Mucosa of descending colon (tissue), 3 donors: ENCODE measurements around the gene CDKN2B. TPM values are rescaled to one million over a fixed set of nuclear protein-coding genes. Genes with fewer than 3 reads are reported as not detected.

Source experiments
- ATAC-seq: fragments of 200-7000 bp; cut with Tn5 transposase; one replicate; pipeline ENCODE4 v1.9.1; 2020; ENCODE audit warnings: mild to moderate bottlenecking, moderate library complexity
- DNase-seq, 3 donors: peaks; one replicate each; pipeline ENCODE4 v3.0.0-alpha.2; 2020
- H3K36me3 ChIP-seq: fragments of 200-600 bp; one replicate; pipeline ENCODE4 v1.8.0; 2021; ENCODE audit warnings: low read depth, mild to moderate bottlenecking
- H3K4me1 ChIP-seq: fragments of 200-600 bp; one replicate; pipeline ENCODE4 v1.8.0; 2021; ENCODE audit warnings: low read depth, mild to moderate bottlenecking
- H3K4me3 ChIP-seq: fragments of 200-600 bp; one replicate; pipeline ENCODE4 v1.8.0; 2021; ENCODE audit warnings: mild to moderate bottlenecking
- H3K9me3 ChIP-seq: fragments of 200-600 bp; one replicate; pipeline ENCODE4 v1.8.0; 2021; ENCODE audit warnings: mild to moderate bottlenecking
- CTCF ChIP-seq: fragments of 200-600 bp; IDR thresholded peaks from one replicate; pipeline ENCODE4 v1.8.0; 2022; ENCODE audit warnings: antibody characterized with exemption, mild to moderate bottlenecking
- intact Hi-C, 2 donors: fragments of 100-400 bp; cut with DNase I in 1 of 2; cut with micrococcal nuclease in 1 of 2; formaldehyde crosslinking; loops; one replicate each; pipeline versions ENCODE4 v1.11.0 to v1.11.1; 2022; cut with DNase I, micrococcal nuclease
- total RNA-seq, 3 donors: library from RNA; stranded (reverse); fragmentation: NEBNext Ultra II Directional in 2 of 3; extraction: Animal tissue kit (Norgen Biotek cat#: 25700) in 2 of 3; gene quantifications; one replicate each; pipeline versions ENCODE4 v1.2.1 to v1.2.4, GENCODE V29; 2021 to 2023
- donor health status: DM: no; HTN: no; CAD: no; lungs with moderate emphysema.
- donor health status: DM: no; HTN: no; CAD: no.
- donor health status: DM: no; HTN: yes; CAD: no.

The CDKN2B gene
- total RNA-seq, 3 donors from 2014 or later, result 64.8 to 192 (median 119) TPM

DNA sequence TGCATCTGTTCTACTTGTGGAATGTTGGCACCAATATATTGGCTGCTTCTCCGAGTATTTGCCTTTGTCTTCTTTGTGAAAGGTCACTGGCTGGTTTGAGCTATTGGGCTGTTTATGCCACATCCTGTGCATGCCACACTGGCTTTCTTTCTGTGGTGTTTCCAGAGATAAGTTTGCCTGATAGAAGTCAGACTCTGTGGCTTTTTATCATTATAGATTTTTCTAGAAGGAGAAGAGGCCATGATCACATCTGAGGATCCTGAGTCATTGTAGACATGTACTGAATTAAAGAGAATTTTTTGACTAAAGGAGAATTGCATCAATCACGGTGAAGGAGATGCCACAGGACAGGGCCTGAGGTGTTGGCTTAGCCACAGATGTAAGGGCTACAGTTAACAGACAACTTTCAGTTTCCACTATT lies 26.5 kb upstream of the CDKN2B start:
- intact Hi-C loops, result no loop called here
- H3K4me3 ChIP-seq, result no peak overlapping the region
- ATAC-seq (no peak), DNase-seq (no peak)
- H3K36me3 ChIP-seq, result no peaks in the 10 kb centered on the region
- H3K4me1 ChIP-seq, result peaks cover 16% of the 10 kb centered on the region
- H3K9me3 ChIP-seq, result no peaks in the 10 kb centered on the region
- TF ChIP-seq CTCF, result no peak

DNA sequence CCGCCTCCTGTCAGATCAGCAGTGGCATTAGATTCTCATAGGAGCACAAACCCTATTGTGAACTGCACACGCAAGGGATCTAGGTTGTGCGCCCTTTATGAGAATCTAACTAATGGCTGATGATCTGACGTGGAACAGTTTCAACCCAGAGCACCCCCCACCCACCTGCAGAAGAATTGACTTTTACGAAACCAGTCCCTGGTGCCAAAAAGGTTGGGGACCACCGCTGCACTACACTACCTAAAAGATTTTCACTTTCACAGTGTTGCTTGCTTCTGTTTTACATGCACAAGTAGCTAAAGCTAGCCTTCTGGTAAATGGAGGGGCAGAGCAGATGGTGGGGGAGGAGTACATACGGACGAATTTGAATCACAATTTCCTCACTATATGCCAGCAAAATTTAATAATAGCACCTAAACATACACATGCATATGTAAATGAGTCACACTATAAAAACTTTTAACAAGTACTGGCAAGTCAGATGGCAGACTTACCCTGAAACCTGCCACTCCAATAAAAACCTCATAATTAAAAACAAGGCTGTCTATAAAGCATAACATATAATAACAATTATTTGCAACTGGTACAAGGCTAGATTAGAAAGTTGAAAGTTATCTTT lies 24.0 kb upstream of the CDKN2B start:
- no peaks in the 10 kb centered on the region for H3K9me3 ChIP-seq
- no peak overlapping the region for H3K4me3 ChIP-seq
- TF ChIP-seq CTCF, result no peak
- H3K4me1 ChIP-seq, result peaks cover 4% of the 10 kb centered on the region
- ATAC-seq, result no peak
- no peak for DNase-seq
- intact Hi-C loops, result no loop called here
- no peaks in the 10 kb centered on the region for H3K36me3 ChIP-seq

DNA sequence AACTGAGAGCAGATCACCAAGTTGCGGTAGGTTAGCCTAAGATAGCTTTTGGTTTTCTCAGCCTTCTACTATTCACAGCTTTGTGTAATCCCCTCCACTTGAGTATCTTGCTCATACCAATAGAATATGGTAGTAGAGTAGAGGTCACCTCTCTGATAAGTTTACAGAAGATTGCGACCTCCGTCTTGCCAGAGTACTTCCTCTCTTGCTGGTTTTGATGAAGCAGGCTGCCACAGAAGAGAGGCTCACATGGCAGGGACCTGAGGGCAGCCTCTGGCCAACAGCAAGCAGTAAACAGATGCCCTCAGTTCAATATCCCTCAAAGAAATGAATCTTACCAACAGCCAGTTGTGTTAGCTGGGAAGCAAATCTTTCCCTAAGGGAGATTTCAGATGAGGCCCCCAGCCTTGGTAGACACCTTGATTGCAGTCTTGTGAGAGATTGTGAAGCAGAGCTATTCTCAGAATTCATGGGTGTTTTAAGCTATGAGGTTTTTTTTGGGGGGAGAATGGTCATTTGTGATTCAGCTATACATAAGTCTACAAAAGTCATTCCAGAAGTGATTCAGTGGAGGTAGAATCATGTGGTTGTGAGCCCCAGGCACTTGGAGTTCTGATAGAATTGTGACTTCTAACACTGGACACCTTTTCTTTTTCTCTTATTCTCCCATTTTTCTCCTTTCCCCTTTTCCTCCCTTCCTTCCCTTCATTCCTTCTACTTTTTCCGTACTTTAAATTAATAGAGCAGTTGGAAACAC lies 22.7 kb upstream of the CDKN2B start:
- DNase-seq, result no peak
- intact Hi-C loops, result no loop called here
- Histone ChIP-seq H3K4me1 (no peaks in the 10 kb centered on the region), H3K9me3 (no peaks in the 10 kb centered on the region), H3K36me3 (no peaks in the 10 kb centered on the region), H3K4me3 (no peak overlapping the region)
- no peak for TF ChIP-seq CTCF
- ATAC-seq, result no peak

DNA sequence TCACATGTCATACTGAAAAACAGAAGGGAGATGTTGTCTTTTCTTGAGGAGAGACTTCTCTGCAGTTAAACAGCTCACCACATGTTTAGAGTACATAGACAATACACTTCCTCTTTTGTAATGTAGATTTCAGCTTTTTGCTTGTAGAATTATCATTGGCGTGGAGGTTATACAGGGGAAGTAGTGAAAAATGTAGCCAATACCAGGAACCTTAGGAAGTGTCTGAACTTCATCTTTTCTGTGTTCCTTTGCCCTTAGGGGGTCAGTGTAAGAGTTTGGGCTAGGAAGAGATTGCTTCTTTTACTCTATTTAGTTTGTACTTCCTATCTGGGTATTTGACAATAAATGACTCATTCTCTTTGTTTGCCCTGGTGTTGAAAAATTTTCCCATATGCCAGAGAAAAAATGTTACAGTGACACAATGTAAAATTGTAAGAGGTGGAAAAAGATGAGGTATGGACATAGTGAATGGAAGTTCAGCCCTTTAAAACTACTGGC lies 21.0 kb upstream of the CDKN2B start:
- intact Hi-C loops, result no loop called here
- peak; percentile 78 for ATAC-seq
- Histone ChIP-seq H3K9me3 (no peaks in the 10 kb centered on the region), H3K36me3 (no peaks in the 10 kb centered on the region), H3K4me1 (no peaks in the 10 kb centered on the region), H3K4me3 (no peak overlapping the region)
- no peak for DNase-seq
- TF ChIP-seq CTCF, result no peak

- Histone ChIP-seq H3K4me3 (no peak overlapping the region), H3K4me1 (no peaks in the 10 kb centered on the region), H3K9me3 (no peaks in the 10 kb centered on the region), H3K36me3 (no peaks in the 10 kb centered on the region)
- no peak for DNase-seq
- intact Hi-C loops, result no loop called here
- TF ChIP-seq CTCF, result no peak
- ATAC-seq, result no peak
Observed at GRCh38 chr9:22029231-22029630, 20.1 kb upstream of the CDKN2B start.
